Measurements from ENCODE around the gene CKAP4. TPM values are rescaled to one million over a fixed set of nuclear protein-coding genes. Genes with fewer than 3 reads are reported as not detected.
A peak's percentile ranks its signal among the peaks of the same experiment; 100 is the strongest.

Gene CKAP4
- total RNA-seq, 1 donor = 217 TPM

DNA sequence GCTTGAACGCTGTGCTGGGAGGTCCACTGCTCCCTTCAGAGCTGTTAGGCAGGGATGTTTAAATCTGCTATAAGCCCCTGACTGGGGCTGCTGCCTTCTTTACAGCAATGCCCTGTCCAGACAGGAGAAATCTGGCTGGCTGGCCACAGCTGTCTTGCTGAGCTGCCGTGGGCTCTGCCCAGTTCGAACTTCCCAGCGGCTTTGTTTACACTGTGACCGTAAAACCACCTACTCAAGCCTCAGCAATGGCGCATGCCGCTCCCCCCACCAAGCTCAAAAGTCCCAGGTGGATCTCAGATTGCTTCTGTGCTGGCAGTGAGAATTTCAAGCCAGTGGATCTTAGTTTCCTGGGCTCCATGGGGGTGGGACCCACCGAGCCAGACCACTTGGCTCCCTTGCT, 35.8 kb downstream of the CKAP4 start:
- no peak for TF ChIP-seq CTCF (IDR thresholded peaks at IDR 0.05; ENCODE audit: insufficient read depth, low read length)
- H3K4me3 ChIP-seq (ENCODE audit: low read depth, low read length) = no peak overlapping the region
- no peak for DNase-seq (ENCODE audit: low read depth)

DNA sequence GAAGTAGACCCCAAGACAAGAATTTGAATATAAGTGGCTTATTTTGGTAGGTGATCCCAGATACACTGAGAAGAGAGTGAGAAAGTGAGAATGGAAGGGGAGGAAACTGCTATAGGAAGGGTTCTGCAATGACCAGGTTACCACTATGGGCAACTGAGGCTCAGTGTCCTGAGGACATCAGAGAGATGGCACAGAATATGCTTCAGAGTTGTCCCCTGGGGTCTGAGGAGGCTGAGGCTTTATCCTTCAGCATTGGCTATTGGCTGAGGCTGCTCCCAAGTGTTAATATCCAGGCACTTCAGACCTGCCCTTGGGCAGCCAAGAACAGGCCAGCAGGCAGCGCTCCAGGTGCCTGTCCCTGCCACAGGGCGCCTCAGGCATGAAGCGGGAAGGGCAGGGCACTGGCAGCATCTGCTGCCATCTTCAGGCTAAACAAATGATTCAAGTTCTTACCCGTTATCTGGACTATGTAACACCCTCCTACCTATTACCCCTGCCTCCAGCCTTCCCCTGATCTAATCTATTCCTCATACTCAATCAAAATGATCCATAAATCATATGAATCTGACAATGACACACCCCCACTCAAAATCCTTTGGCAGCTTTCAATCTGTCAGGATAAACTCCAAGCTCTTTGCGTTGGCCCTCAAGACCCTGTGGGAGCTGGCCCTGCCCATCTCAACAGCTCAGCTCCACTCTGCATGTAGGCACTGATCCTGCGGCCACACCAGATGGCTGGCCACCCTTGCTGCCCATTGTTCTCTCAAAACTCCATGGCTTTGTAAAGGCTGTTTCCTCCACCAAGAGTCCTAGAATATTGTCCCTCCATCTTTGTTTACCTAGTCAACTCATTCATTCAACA, 42.4 kb downstream of the CKAP4 start:
- DNase-seq (ENCODE audit: low read depth) = no peak
- TF ChIP-seq CTCF (IDR thresholded peaks at IDR 0.05; ENCODE audit: insufficient read depth, low read length) = peak; percentile 10
- no peak overlapping the region for H3K4me3 ChIP-seq (ENCODE audit: low read depth, low read length)

DNA sequence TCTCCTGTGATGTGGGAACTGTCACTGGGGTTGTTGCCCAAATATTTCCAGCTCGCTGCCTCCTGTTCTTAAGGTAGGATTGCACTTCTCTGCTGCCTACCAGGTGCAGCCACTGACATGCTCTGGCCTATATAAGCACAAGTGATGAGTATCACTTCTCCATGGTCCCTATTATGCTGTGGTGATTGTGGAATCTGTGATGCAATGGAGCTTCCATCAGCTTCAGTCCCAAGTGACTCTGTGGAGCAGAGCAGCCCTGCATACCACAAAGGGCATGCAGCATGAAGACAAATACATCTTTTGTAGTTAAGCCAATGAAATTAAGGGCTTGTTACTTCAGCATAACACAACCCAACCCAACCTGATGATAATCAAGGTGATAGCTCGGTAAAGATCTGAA, 43.5 kb downstream of the CKAP4 start:
- DNase-seq (ENCODE audit: low read depth) = no peak
- no peak overlapping the region for H3K4me3 ChIP-seq (ENCODE audit: low read depth, low read length)
- TF ChIP-seq CTCF (IDR thresholded peaks at IDR 0.05; ENCODE audit: insufficient read depth, low read length) = no peak

DNA sequence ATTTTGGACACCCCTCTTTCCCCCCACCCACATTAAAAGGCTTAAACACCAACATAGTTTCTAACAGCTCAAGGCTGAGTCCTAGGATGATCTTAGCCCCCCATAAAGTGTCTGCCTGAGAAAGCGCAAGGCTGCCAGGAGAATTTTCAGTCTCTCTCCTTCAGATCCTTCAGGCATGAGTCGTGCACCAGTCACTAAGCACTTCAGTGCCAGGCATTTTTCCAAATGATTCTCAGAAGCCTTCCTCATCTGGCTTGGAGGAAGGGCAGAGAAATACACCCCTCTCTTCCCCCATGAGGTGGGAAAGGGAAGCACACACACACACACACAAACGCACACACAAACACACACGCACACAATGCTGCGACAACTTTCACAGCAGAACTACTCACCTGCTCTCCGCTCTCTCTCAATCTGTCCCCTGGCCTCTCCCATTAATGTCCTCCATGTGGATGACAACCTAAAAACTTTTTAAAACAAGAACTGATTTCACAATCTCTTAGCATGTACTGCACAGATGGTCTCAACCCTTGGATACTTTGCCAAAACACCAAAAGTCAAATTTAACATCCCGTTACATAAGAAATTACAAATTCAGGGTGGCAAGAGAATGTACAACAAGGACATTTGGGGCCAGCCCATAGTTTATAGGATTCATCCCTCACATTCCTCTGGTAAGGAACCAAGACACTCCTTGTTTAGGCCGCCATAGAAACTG, 49.8 kb downstream of the CKAP4 start:
- peak; percentile 33 for DNase-seq (ENCODE audit: low read depth)
- TF ChIP-seq CTCF (IDR thresholded peaks at IDR 0.05; ENCODE audit: insufficient read depth, low read length) = no peak
- H3K4me3 ChIP-seq (ENCODE audit: low read depth, low read length) = no peak overlapping the region

DNA sequence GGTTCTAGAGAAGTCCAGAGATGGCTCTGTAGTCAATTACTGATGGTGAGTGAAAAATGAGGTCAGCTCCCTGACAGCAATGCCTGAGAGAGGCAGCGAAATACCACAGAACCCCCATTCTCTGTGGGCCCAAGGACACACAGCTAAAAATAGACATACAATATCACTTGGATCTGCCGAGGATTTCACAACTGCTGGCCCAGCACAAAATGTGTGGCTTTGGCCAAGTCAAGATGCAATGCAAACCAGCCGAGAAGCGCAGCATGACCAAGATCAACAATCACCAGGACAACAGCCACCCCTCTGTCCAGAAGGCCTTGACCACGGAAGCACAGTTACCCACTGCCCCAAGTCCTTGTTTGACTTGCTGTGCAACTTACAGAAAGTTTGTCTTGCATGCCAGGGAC, 52.2 kb downstream of the CKAP4 start:
- no peak for TF ChIP-seq CTCF (IDR thresholded peaks at IDR 0.05; ENCODE audit: insufficient read depth, low read length)
- peak; percentile 89 for DNase-seq (ENCODE audit: low read depth)
- H3K4me3 ChIP-seq (ENCODE audit: low read depth, low read length) = no peak overlapping the region

- no peak for DNase-seq (ENCODE audit: low read depth)
- no peak overlapping the region for H3K4me3 ChIP-seq (ENCODE audit: low read depth, low read length)
Measured at GRCh38 chr12:106194351-106194750, 53.5 kb downstream of the CKAP4 start.

More at GRCh38 chr12:106194351-106194750, 53.5 kb downstream of the CKAP4 start:
- TF ChIP-seq CTCF (IDR thresholded peaks at IDR 0.05; ENCODE audit: insufficient read depth, low read length) = no peak
